RCC 7860 (cell line): ENCODE measurements around the gene MYL2.
A peak's percentile ranks its signal among the peaks of the same experiment; 100 is the strongest.
"Not testable (repeated sequence)": the region's sequence is repeated elsewhere in the genome, so short reads cannot be mapped to it uniquely, and the experiment has no call there.

Experiments used
- DNase-seq: peaks from one replicate; pipeline ENCODE4 v3.0.0-alpha.2; 2015; ENCODE audit warnings: low spot score
- FAIRE-seq: peaks from 2 replicates; lab custom pipeline; 2012; peaks lifted over from hg19 to GRCh38; lab: Jason Lieb, UNC

The MYL2 gene

DNA sequence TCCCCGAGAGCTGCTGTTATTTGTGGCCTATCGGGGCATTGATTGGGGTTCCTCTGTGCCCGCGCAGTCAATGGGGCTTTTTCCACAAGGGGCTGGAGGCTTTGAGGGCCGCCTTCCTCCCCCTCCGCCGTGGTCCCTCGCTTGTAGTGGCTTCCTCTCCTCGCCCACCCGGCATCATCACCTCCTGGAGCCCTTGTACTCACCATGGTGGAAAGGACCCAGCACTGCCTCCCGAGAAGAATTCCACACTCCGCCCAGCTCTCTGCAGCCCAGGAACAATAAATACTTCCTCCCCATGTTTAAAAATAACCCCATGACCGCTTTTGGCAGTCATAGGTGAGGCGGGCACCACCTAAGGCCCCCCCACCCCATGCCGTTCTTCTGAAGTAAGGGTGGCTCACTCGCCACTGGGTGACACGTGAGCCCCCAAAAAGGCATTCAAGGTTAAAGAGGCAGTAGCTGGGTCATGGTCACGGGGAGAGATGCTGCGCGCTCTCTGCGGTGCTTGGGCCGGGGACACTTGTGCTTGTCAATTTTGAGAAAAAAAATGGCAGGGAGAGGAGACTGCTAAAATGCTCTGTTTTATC, at the start of gene MYL2:
Gene MYL2 (minus strand): TSS at position 256 of the 587 bp plus-strand sequence. CDS start 50 bp downstream, at position 206.
- DNase-seq (no peak), FAIRE-seq (no peak)

GRCh38 chr12:110966081-110966760, 45.8 kb upstream of the MYL2 start:
- no peak for DNase-seq
- FAIRE-seq: no peak

GRCh38 chr12:110965574-110965973, 45.2 kb upstream of the MYL2 start:
- no peak for DNase-seq
- no peak for FAIRE-seq

DNA sequence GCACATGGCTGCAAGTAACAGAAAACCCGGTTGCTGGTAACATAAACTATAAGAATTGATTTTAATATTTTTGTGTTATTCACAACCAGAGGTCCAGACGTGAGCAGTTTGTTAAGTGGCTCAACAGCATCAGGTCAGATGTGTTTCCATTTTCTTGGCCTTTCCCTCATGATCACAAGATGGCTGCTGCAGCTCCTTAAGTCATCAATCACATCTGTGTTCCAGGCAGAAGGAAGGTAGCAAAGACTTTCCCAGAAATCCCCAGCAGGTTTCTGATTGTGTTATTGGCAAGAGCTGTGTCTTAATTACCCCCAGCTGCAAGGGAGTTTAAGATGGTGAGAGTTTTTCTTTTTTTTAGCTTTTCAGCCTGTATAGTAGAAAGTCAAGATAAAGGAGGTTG, 40.4 kb upstream of the MYL2 start:
- DNase-seq (no peak), FAIRE-seq (no peak)

DNA sequence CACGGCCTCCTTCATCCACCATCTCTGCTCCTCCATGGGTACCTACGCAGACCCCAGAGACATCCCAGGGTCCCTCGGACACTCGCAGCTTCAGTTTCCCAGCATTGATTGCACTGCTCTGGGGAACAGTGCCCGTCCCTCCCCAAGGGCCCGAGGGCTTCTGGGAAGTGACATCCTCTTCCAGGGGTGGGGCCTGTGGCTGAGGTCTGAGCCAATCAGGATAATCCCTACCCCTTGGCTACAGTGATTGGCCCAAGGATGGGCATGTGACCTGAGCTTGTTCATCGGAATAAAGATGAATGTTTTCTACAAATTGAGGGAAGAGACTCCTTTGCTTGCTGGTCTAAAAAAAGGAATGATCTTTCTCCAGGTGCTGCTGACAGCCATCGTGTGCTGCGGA, 37.3 kb upstream of the MYL2 start:
- FAIRE-seq (no peak), DNase-seq (no peak)

DNA sequence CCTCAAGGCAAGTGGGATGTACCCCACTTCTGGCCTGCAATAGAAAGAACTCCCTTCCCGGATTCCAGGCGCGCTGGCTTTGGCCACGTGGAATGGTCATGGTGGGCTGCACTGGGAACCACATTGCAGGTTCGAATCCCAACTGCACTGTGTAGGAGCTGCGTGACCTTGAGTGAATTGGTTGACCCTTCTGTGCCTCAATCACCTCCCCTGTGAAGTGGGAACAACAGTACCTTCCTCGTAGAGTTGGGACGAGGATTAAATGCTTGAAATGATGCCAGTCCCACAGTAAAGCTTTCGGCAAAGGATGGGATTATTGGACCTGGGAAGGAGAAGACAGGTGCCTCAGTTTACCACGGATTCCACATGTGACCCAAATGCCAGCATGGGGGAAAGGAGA, 36.8 kb upstream of the MYL2 start:
- no peak for DNase-seq
- FAIRE-seq: no peak

DNA sequence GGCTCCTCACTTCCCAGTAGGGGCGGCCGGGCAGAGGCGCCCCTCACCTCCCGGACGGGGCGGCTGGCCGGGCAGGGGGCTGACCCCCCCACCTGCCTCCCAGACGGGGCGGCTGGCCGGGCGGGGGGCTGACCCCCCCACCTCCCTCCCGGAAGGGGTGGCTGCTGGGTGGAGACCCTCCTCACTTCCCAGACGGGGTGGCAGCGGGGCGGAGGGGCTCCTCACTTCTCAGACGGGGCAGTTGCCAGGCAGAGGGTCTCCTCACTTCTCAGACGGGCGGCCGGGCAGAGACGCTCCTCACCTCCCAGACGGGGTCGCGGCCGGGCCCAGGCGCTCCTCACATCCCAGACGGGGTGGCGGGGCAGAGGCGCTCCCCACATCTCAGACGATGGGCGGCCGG, 30.5 kb upstream of the MYL2 start:
- FAIRE-seq: not testable (repeated sequence)

DNA sequence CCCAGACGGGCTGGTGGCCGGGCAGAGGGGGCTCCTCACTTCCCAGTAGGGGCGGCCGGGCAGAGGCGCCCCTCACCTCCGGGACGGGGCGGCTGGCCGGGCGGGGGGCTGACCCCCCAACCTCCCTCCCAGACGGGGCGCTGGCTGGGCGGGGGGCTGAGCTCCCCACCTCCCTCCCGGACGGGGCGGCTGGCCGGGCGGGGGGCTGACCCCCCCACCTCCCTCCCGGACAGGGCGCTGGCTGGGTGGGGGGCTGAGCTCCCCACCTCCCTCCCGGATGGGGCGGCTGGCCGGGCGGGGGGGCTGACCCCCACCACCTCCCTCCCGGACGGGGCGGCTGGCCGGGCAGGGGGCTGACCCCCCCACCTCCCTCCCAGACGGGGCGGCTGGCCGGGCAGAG, 30.1 kb upstream of the MYL2 start:
- FAIRE-seq, DNase-seq: not testable (repeated sequence)

More for the DNA sequence above, 30.5 kb upstream of the MYL2 start:
- not testable (repeated sequence) for DNase-seq

DNA sequence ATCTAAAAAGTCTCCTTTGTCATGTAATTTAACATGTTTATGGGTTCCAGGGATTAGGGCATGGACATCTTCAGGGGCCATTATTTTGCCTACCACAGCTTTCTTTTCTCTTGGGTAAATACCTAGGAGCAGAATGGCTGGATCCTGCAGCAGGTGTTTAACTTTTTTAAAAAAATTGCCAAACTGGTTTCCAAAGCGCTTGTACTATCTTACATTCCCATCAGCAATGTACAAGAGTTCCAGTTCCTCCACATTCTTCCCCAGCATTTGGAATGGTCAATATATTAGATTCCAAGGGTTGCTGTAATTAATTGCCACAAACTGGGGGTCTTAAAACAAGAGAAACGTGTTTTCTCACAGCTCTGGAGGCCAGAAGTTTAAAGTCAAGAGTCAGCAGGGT, 27.7 kb upstream of the MYL2 start:
- FAIRE-seq (no peak), DNase-seq (no peak)

GRCh38 chr12:110943373-110943772, 23.0 kb upstream of the MYL2 start:
- DNase-seq: no peak
- no peak for FAIRE-seq

DNA sequence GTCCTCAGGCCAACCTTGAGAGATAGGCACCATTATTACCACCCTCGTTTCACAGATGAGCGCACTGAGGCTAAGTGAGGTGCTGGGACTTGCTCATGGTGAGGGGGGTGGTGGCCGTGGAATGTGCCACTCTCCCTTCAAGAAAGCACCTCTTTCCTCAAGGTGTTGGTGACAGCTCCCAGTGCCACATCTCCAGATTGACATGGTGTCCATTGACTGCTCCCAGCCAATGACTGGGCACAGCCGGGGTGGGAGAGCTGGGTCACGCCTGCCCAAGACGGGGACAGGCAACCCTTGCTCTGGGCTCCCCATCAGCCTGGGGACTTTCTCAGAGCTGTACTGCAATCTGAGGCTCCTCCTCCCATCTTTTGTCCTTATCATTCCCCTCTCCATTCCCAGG, 21.0 kb upstream of the MYL2 start:
- FAIRE-seq: no peak
- DNase-seq: no peak

- DNase-seq (no peak), FAIRE-seq (no peak)
These were observed 20.6 kb upstream of the MYL2 start for GRCh38 chr12:110940933-110941332.

- FAIRE-seq: no peak
These were observed 19.9 kb upstream of the MYL2 start for GRCh38 chr12:110940296-110940695.

GRCh38 chr12:110937104-110937641, 16.8 kb upstream of the MYL2 start:
- FAIRE-seq: no peak
- peak; percentile 23 for DNase-seq

More at GRCh38 chr12:110940296-110940695, 19.9 kb upstream of the MYL2 start:
- no peak for DNase-seq

- FAIRE-seq: no peak
These were observed 16.2 kb upstream of the MYL2 start for GRCh38 chr12:110936367-110937103.

GRCh38 chr12:110935588-110935987, 15.2 kb upstream of the MYL2 start:
- DNase-seq (no peak), FAIRE-seq (no peak)

More at GRCh38 chr12:110936367-110937103, 16.2 kb upstream of the MYL2 start:
- no peak for DNase-seq

DNA sequence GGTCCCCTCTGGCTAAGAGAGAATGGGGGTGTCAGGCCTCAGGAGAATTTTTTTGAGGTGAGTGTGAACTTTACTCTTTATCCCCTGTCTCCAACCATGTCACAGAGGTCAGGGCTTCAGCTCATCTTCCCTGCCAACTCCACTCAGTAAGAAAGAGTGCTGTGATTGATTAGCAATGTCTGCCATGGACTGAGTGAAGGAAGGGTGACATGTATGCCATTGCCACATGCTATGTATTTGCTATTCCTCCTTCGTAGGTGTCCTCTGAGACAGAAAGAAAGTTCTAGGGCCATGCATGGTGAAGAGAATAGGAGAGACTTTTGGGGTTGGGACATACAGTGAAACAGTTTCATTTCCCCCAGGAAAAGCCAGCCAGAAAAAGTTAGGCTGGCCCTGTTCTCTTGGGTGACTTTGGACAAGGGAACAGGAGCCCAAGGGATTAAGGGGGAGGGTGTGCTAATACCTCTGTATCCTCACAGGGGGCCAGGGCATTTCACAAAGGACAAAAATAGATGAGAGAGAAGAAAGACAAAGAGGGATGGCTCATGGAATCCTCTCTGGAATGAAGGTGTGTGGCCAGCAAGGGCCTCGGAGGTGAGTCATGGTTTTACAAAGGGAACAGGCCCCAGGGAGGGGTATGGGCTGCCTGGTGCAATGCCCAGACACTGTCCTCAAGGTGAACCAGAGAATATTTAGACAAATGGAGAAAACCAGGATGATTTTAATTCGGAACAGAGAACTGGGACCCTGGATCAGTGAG, 13.9 kb upstream of the MYL2 start:
- FAIRE-seq: no peak
- no peak for DNase-seq

DNA sequence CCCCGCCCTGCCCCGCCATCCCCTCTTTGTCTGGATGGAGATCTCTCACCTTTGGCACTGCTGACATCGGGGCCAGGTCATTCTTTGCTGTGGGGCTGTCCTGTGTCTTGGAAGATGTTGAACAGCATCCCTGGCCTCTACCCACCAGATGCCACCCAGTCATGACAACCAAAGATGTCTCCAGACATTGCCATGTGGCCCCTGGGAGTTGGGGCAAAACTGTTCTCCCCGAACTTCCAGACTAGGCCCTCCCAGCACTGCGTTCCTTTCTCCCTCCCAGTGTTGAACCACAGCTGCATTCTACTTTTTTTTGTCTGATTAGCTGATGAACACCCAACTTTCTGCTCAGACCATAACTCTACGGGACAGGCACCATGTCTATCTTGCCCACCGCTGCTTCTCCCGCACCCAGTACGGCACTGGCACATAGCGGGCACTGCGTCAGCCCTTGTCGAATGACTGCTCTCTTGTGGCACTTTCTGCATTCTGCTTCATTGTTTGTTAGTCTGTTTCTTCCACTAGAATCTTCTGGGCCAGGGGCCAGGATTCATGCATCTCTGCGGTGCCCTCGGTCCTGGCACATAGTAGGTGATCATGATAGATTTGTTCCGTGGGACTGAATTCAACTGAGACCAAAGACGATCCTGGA, 13.1 kb upstream of the MYL2 start:
- FAIRE-seq (no peak), DNase-seq (no peak)

DNA sequence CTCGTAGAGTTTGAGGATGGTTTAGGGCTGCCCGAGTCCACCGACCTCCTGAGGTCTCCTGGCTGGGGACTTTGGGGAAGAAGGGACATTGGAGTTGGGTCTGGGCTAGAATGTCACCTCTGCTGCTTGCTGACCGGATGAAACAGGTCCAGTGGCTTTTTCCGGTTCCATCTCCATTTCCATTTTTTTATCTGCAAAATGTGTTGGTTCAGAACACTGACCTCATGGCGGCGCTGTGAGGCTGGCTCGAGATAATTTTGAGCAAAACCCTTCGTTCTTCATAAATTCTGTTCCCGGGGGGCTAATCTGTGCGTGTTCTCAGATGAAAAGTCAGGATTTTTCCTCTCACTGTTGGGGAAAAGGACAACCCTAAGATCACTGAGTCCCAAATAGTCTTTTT, 11.7 kb upstream of the MYL2 start:
- FAIRE-seq (no peak), DNase-seq (no peak)

GRCh38 chr12:110931315-110931728, 10.9 kb upstream of the MYL2 start:
- no peak for DNase-seq
- no peak for FAIRE-seq
